D721Med (cell line): Measurements from ENCODE around the gene TKFC.
A peak's percentile ranks its signal among the peaks of the same experiment; 100 is the strongest.

ENCODE experiments used
- DNase-seq: peaks from one replicate; pipeline ENCODE4 v3.0.0; 2011; ENCODE audit warnings: low spot score; ENCODE audit not compliant: insufficient read length
- FAIRE-seq: peaks from 2 replicates; lab custom pipeline; 2011; peaks lifted over from hg19 to GRCh38; lab: Jason Lieb, UNC
- TF ChIP-seq, protein P1 (sequence below): IDR thresholded peaks from 2 replicates; pipeline ENCODE4 v1.5.1; 2012; ENCODE audit warnings: mild to moderate bottlenecking, control low read depth; ENCODE audit not compliant: insufficient read depth; ENCODE audit errors: missing control alignments

TKFC gene

GRCh38 chr11:61332281-61332796 lies 689 bp upstream of the TKFC start:
- TF ChIP-seq, protein P1, sequence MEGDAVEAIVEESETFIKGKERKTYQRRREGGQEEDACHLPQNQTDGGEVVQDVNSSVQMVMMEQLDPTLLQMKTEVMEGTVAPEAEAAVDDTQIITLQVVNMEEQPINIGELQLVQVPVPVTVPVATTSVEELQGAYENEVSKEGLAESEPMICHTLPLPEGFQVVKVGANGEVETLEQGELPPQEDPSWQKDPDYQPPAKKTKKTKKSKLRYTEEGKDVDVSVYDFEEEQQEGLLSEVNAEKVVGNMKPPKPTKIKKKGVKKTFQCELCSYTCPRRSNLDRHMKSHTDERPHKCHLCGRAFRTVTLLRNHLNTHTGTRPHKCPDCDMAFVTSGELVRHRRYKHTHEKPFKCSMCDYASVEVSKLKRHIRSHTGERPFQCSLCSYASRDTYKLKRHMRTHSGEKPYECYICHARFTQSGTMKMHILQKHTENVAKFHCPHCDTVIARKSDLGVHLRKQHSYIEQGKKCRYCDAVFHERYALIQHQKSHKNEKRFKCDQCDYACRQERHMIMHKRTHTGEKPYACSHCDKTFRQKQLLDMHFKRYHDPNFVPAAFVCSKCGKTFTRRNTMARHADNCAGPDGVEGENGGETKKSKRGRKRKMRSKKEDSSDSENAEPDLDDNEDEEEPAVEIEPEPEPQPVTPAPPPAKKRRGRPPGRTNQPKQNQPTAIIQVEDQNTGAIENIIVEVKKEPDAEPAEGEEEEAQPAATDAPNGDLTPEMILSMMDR = no peak
- DNase-seq = no peak
- no peak for FAIRE-seq

GRCh38 chr11:61333550-61334433 lies 764 bp downstream of the TKFC start:
- DNase-seq (no peak), FAIRE-seq (no peak)
- TF ChIP-seq, protein P1 = no peak

DNA sequence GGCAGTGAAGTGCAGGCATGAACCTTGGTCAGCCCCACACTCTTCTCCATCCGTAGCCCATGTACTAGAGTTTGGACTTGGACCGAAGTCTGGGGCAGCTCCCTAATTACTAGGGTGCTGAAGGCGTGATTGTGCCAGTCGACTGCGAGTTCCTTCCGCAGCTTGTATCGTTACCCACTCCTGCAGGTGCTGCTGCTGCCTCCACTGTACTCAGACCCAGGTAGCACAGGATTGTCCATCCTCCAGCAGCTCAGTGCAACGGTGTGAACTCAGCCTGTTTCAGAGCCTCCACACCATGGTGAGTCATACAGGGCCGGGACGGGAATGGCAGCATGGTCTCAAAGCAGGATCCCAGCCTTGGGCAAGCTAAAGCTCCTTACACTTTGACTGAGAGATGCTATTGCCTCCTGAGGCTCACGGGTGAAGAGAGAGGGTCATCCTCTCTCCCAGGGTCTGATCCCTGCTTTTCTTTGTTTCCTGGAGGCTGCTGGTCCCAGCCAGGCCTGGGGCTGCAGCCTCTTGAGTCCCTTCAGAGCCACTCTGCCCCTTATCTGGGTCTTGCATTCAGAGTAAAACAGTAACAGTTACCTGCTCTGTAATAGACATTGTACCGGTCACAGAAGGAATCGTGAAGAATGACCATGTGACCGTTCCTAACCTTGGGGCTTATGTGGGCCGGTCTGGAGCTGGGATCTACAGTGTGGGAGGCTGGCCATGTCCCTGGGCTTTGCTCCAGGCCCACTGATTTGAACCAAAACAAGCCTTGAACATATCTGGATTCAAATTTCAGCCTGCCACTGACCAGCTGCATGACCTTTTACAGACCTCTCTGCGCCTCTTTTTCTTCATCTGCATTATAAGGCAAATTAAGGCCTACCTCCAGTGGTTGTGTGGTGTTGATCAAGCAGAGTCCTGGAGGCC lies 1.7 kb downstream of the TKFC start:
- DNase-seq (no peak), FAIRE-seq (no peak)
- TF ChIP-seq, protein P1 = no peak

DNA sequence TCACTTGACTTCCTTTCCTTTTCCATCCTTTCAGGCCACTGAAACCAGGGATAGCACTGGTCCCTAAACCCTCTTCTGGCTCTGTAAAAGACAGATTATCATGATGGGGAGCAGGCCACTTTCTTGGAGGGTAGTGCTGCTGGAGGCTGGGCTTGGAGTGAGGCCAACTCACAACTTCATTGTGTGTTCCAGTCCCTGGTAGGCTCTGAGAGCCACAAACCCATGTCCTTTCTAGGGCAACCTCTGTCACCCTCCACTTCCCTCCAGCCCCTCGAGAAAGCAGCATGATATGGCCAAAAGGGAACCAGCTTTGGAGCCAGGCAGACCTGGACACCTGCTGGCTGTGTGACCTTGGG lies 2.3 kb downstream of the TKFC start:
- FAIRE-seq = no peak
- TF ChIP-seq, protein P1 = no peak

DNA sequence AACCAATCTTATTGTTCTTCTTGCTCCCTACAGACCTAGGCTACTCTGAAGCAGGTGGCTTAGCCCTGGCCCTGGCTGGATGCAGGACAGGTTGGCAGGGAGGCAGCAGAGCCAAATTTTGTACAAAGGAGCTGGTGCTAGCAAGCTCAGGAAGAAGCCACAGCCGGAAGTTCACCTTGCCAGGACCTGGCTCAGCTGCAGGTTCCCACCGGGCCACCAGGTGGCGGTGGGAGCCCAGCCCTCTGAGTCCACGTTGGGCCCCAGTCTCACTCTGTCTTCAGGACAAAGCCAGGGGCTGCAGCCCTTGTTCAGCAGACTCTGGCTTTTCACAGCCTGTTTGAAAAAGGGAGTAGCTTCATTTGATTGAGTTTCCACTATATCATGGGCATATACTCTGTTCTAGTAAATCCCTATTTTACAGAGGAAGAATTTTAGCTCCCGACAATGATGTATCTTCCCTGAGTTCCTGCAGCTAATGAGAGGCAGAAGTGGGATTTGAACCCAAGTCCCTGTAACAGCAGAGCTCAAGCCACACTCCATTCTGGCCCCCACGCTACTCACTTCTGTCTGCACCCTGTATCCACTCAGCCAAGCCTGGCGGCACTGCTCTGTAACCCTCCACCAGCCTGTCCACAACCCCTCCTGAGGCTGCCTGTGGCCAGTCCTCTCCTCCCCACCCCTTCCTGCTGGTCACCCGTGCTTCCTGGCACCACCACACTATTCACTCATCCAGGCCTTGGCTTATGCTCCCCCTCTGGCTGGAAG lies 3.3 kb downstream of the TKFC start:
- no peak for FAIRE-seq

More for the DNA sequence above, 2.3 kb downstream of the TKFC start:
- no peak for DNase-seq

DNA sequence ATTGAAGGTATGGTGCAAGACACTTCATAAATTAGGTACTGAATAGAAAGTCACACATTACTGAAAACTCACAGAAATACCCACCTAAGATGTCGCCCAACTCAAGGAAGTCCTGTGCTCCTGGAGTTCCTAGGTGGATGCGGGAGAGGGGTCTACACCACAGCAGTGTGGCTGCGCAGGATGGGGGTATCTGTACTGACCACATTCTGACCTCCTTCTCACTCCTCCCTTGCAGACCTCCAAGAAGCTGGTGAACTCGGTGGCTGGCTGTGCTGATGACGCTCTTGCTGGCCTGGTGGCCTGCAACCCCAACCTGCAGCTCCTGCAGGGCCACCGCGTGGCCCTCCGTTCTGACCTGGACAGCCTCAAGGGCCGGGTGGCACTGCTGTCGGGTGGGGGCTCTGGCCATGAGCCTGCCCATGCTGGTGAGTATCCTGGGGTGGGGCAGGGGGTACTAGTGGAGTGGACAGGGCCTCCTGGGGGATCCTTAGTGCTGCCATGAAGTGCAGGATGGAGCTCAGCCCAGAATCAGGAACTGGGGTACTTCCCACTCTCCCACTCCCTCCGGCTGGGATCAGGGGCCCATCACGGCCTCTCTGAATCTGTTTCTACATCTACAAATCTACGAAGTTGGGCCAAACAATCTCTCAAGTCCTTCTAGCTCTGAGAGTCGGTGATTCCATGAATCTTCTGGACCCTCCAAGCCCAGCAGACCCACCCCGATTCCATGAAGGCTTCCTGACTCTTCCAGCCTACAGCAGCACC lies 4.9 kb downstream of the TKFC start:
- TF ChIP-seq, protein P1 = no peak
- DNase-seq = no peak
- FAIRE-seq = no peak

More for the DNA sequence above, 3.3 kb downstream of the TKFC start:
- TF ChIP-seq, protein P1 = peak; percentile 92
- DNase-seq = peak; percentile 90
